Neural cell (in vitro differentiated cells): ENCODE measurements around the gene ADAM23. TPM values are rescaled to one million over a fixed set of nuclear protein-coding genes. Genes with fewer than 3 reads are reported as not detected.

ENCODE experiments used
- H2AFZ ChIP-seq: fragments of 200-600, 300-800 bp; sonication (generic), shearing (Covaris generic); 2 replicates; pipeline ENCODE4 v1.6.0; 2014; ENCODE audit warnings: low read depth, mild to moderate bottlenecking, antibody characterized with exemption, low read length, moderate library complexity
- H3F3A ChIP-seq: fragments of 200-600 bp; shearing (Covaris generic); 2 replicates; pipeline ENCODE4 v1.6.1; 2016; ENCODE audit warnings: mild to moderate bottlenecking, moderate library complexity, mixed read lengths, antibody characterized with exemption, low read length; ENCODE audit not compliant: insufficient read depth, poor library complexity, severe bottlenecking
- H3K27ac ChIP-seq: fragments of 200-600, 300-800 bp; sonication (generic), shearing (Covaris generic); 2 replicates; pipeline ENCODE4 v1.5.1; 2014; ENCODE audit warnings: mild to moderate bottlenecking, low read length, moderate library complexity
- H3K27me3 ChIP-seq: fragments of 300-800, 200-600 bp; sonication (generic), shearing (Covaris generic); 2 replicates; pipeline ENCODE4 v1.6.0; 2014; ENCODE audit warnings: mild to moderate bottlenecking, low read depth, low read length, moderate library complexity; ENCODE audit not compliant: insufficient read depth
- H3K36me3 ChIP-seq: fragments of 300-800, 200-600 bp; sonication (generic), shearing (Covaris generic); 2 replicates; pipeline ENCODE4 v1.5.1; 2014; ENCODE audit warnings: mild to moderate bottlenecking, antibody characterized with exemption, low read length, moderate library complexity; ENCODE audit not compliant: insufficient read depth
- H3K4me2 ChIP-seq: fragments of 300-800, 200-600 bp; sonication (generic), shearing (Covaris generic); 2 replicates; pipeline ENCODE4 v1.6.0; 2014; ENCODE audit warnings: mild to moderate bottlenecking, low read length
- H3K4me3 ChIP-seq: fragments of 300-800, 200-600 bp; sonication (generic), shearing (Covaris generic); 2 replicates; pipeline ENCODE4 v1.5.1; 2014; ENCODE audit warnings: mild to moderate bottlenecking, low read length, moderate library complexity
- H3K79me2 ChIP-seq: fragments of 200-600 bp; shearing (Covaris generic); replicated peaks from 2 replicates; pipeline ENCODE4 v1.6.0; 2014; ENCODE audit warnings: mild to moderate bottlenecking, low read length, moderate library complexity; ENCODE audit not compliant: insufficient read depth
- H3K9ac ChIP-seq: fragments of 300-800, 200-600 bp; sonication (generic), shearing (Covaris generic); 2 replicates; pipeline ENCODE4 v1.6.1; 2016; ENCODE audit warnings: mild to moderate bottlenecking, low read length, mixed read lengths
- H3K9me2 ChIP-seq: fragments of 200-600 bp; shearing (Covaris generic); 2 replicates; pipeline ENCODE4 v1.6.1; 2016; ENCODE audit warnings: mild to moderate bottlenecking, low read length, mixed read lengths; ENCODE audit not compliant: insufficient read depth
- H3K9me3 ChIP-seq: fragments of 200-600, 300-800 bp; sonication (generic), shearing (Covaris generic); 2 replicates; pipeline ENCODE4 v1.6.1; 2016; ENCODE audit warnings: mild to moderate bottlenecking, mixed run types, low read length, moderate library complexity, mixed read lengths
- H4K20me1 ChIP-seq: fragments of 200-600 bp; shearing (Covaris generic); 2 replicates; pipeline ENCODE4 v1.6.1; 2016; ENCODE audit warnings: mild to moderate bottlenecking, mixed run types; ENCODE audit not compliant: insufficient read depth
- EP300 ChIP-seq: fragments of 450-650 bp; conservative IDR thresholded peaks from 2 replicates; pipeline ENCODE4 v1.6.1; 2014; ENCODE audit warnings: antibody characterized with exemption, mild to moderate bottlenecking, moderate library complexity; ENCODE audit not compliant: poor library complexity, severe bottlenecking
- EZH2 ChIP-seq: fragments of 200-600, 300-800 bp; shearing (Covaris generic), sonication (generic); IDR thresholded peaks from 2 replicates; pipeline ENCODE4 v1.6.1; 2014; ENCODE audit warnings: antibody characterized with exemption, low read length, borderline replicate concordance, mild to moderate bottlenecking; ENCODE audit not compliant: insufficient read depth, poor library complexity, severe bottlenecking
- MXI1 ChIP-seq: fragments of 450-650 bp; conservative IDR thresholded peaks from 2 replicates; pipeline ENCODE4 v1.6.1; 2014; ENCODE audit warnings: antibody characterized with exemption, mild to moderate bottlenecking; ENCODE audit not compliant: poor library complexity, severe bottlenecking
- POLR2AphosphoS5 ChIP-seq: IDR thresholded peaks from 2 replicates; pipeline ENCODE4 v1.6.1; 2012
- RAD21 ChIP-seq: fragments of 450-650 bp; conservative IDR thresholded peaks from 2 replicates; pipeline ENCODE4 v1.6.1; 2014; ENCODE audit warnings: antibody characterized with exemption, mild to moderate bottlenecking, moderate library complexity
- SMC3 ChIP-seq: fragments of 450-650 bp; conservative IDR thresholded peaks from 2 replicates; pipeline ENCODE4 v1.6.1; 2014; ENCODE audit warnings: antibody characterized with exemption, mild to moderate bottlenecking, moderate library complexity; ENCODE audit not compliant: poor library complexity
- TAF1 ChIP-seq: IDR thresholded peaks from 2 replicates; pipeline ENCODE4 v1.6.1; 2012; ENCODE audit warnings: low read depth
- polyA plus RNA-seq: library from polyadenylated mRNA; depleted of rRNA; stranded (reverse); fragments of >200 nt; gene quantifications from 2 replicates; pipeline ENCODE4 v1.2.3, GENCODE V29; 2014
- TF ChIP-seq, protein P1 (sequence below): IDR thresholded peaks from 2 replicates; pipeline ENCODE4 v1.6.1; 2012; ENCODE audit warnings: borderline replicate concordance
- TF ChIP-seq, protein P2 (sequence below): fragments of 450-650 bp; IDR thresholded peaks from 2 replicates; pipeline ENCODE4 v1.5.1; 2014; ENCODE audit warnings: antibody characterized with exemption, mild to moderate bottlenecking, moderate library complexity; ENCODE audit not compliant: poor library complexity, severe bottlenecking

ADAM23 gene
- polyA plus RNA-seq, 1 donor from 2014 or later, result 75.2 TPM

DNA sequence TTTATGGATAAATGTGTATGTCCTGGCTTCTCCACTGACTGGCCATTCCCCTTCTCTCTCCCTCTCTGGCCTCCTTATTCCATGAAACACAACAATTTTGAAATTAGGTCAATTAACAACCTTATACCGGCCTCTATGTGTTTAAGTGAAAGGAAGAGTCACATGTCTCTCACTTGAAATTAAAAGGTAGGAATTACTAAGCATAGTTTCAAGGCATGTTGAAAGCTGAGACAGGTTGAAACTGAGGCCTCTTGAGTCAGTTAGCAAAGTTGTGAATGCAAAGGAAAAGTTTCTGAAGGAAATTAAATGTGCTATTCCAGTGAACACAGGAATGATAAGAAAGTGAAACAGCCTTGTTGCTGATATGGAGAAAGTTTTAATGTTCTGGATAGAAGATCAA, 69.7 kb downstream of the ADAM23 start:
- no peaks in the 10 kb centered on the region for H4K20me1 ChIP-seq
- H3K36me3 ChIP-seq, result no peaks in the 10 kb centered on the region
- TF ChIP-seq, protein P1, sequence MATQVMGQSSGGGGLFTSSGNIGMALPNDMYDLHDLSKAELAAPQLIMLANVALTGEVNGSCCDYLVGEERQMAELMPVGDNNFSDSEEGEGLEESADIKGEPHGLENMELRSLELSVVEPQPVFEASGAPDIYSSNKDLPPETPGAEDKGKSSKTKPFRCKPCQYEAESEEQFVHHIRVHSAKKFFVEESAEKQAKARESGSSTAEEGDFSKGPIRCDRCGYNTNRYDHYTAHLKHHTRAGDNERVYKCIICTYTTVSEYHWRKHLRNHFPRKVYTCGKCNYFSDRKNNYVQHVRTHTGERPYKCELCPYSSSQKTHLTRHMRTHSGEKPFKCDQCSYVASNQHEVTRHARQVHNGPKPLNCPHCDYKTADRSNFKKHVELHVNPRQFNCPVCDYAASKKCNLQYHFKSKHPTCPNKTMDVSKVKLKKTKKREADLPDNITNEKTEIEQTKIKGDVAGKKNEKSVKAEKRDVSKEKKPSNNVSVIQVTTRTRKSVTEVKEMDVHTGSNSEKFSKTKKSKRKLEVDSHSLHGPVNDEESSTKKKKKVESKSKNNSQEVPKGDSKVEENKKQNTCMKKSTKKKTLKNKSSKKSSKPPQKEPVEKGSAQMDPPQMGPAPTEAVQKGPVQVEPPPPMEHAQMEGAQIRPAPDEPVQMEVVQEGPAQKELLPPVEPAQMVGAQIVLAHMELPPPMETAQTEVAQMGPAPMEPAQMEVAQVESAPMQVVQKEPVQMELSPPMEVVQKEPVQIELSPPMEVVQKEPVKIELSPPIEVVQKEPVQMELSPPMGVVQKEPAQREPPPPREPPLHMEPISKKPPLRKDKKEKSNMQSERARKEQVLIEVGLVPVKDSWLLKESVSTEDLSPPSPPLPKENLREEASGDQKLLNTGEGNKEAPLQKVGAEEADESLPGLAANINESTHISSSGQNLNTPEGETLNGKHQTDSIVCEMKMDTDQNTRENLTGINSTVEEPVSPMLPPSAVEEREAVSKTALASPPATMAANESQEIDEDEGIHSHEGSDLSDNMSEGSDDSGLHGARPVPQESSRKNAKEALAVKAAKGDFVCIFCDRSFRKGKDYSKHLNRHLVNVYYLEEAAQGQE, result no peak
- TF ChIP-seq EP300 (no peak), TAF1 (no peak), POLR2AphosphoS5 (no peak), EZH2 (no peak), SMC3 (no peak), RAD21 (no peak), MXI1 (no peak)
- TF ChIP-seq, protein P2, sequence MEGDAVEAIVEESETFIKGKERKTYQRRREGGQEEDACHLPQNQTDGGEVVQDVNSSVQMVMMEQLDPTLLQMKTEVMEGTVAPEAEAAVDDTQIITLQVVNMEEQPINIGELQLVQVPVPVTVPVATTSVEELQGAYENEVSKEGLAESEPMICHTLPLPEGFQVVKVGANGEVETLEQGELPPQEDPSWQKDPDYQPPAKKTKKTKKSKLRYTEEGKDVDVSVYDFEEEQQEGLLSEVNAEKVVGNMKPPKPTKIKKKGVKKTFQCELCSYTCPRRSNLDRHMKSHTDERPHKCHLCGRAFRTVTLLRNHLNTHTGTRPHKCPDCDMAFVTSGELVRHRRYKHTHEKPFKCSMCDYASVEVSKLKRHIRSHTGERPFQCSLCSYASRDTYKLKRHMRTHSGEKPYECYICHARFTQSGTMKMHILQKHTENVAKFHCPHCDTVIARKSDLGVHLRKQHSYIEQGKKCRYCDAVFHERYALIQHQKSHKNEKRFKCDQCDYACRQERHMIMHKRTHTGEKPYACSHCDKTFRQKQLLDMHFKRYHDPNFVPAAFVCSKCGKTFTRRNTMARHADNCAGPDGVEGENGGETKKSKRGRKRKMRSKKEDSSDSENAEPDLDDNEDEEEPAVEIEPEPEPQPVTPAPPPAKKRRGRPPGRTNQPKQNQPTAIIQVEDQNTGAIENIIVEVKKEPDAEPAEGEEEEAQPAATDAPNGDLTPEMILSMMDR, result no peak
- H3K9me3 ChIP-seq, result no peaks in the 10 kb centered on the region
- H3K27ac ChIP-seq, result no peak overlapping the region
- H3K4me3 ChIP-seq, result no peak overlapping the region
- H3K4me2 ChIP-seq, result no peak overlapping the region
- H3K79me2 ChIP-seq, result no peaks in the 10 kb centered on the region
- H3K9ac ChIP-seq, result no peak overlapping the region
- H3F3A ChIP-seq, result no peaks in the 10 kb centered on the region
- no peaks in the 10 kb centered on the region for H3K27me3 ChIP-seq
- no peak overlapping the region for H2AFZ ChIP-seq
- H3K9me2 ChIP-seq, result no peaks in the 10 kb centered on the region

DNA sequence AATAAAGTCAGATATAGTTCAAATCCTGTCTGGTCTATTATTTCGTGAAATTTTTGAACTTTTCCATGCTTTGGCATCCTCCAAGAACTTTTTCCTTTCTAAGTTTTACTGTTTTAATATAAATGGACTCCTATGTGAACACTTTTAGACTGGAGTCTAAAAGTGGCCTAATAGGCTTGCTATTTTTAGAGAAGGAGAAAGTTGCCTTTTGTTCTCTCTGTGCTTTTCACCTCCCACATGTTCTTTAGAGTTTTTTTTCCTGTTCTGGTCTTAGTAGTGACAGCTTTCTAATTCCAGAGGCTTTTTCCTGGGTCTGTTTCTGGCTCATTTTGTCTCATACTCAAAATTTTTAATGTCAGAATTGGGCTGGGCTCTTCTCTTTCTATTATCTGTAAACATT, 72.2 kb downstream of the ADAM23 start:
- no peaks in the 10 kb centered on the region for H4K20me1 ChIP-seq
- no peak overlapping the region for H2AFZ ChIP-seq
- H3K27me3 ChIP-seq, result no peaks in the 10 kb centered on the region
- no peak overlapping the region for H3K27ac ChIP-seq
- TF ChIP-seq MXI1 (no peak), EP300 (no peak), RAD21 (no peak), SMC3 (no peak), TAF1 (no peak), EZH2 (no peak), POLR2AphosphoS5 (no peak)
- TF ChIP-seq, protein P2, result no peak
- no peaks in the 10 kb centered on the region for H3K36me3 ChIP-seq
- no peaks in the 10 kb centered on the region for H3F3A ChIP-seq
- no peak overlapping the region for H3K4me2 ChIP-seq
- no peaks in the 10 kb centered on the region for H3K9me2 ChIP-seq
- no peaks in the 10 kb centered on the region for H3K79me2 ChIP-seq
- no peak overlapping the region for H3K9ac ChIP-seq
- H3K9me3 ChIP-seq, result no peaks in the 10 kb centered on the region
- no peak overlapping the region for H3K4me3 ChIP-seq
